Fibroblast of lung (primary cell): ENCODE results near the gene POC1B.

Experiments
- CTCF ChIP-seq, 2 donors: IDR thresholded peaks in 1 of 2; conservative IDR thresholded peaks in 1 of 2; 1 replicate in 1 of 2; 2 replicates in 1 of 2; pipeline ENCODE4 v1.5.1; 2011 to 2012; ENCODE audit warnings: low read length in 2 of 2, control low read depth in 1 of 2, inconsistent platforms in 1 of 2, low read depth in 1 of 2, mild to moderate bottlenecking in 1 of 2
- EZH2 ChIP-seq: IDR thresholded peaks from 2 replicates; pipeline ENCODE4 v1.5.1; 2012; ENCODE audit warnings: low read length, control low read depth, mild to moderate bottlenecking; ENCODE audit errors: missing control alignments

- TF ChIP-seq CTCF (conservative IDR thresholded peaks at IDR 0.05 in 1 of 2, IDR thresholded peaks at IDR 0.05 in 1 of 2; ENCODE audit: low read depth in 1 of 2, low read length in 2 of 2), result no peak
- no peak for TF ChIP-seq EZH2
Measured at GRCh38 chr12:89401433-89402058, 124.3 kb downstream of the POC1B start.
